Stimulated activated CD8-positive, alpha-beta memory T cell treated with anti-CD3 and anti-CD28 coated beads, Interleukin-12 subunit alpha, Interleukin-12 subunit beta, amount 100 ng/mL, for 24 hours (primary cell): ENCODE data around the gene SSBP3.
"Not testable (repeated sequence)": the region's sequence is repeated elsewhere in the genome, so short reads cannot be mapped to it uniquely, and the experiment has no call there.

ENCODE experiments used
- DNase-seq: peaks from one replicate; pipeline ENCODE4 v3.0.0-alpha.2; 2020; ENCODE audit errors: extremely low read depth

SSBP3 gene

DNA sequence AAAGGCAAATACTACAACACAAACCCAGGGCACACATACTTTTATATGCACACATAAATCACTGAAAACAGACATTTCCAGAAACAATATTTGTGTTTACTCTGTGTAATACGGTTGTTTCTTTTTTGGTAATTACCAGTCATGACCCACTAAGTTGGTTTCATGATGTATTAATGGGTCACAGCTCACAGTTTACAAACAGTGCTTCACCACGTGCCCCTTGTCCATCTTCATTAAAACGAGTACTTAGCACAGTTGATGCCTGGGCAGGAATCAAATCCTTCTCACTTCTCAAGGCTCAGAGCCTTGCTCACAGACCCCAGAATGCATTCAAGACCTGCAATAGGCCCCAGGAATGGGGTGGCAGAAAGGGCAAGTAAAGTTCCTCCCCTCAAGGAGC lies 13.8 kb downstream of the SSBP3 start:
- DNase-seq, result no peak

DNA sequence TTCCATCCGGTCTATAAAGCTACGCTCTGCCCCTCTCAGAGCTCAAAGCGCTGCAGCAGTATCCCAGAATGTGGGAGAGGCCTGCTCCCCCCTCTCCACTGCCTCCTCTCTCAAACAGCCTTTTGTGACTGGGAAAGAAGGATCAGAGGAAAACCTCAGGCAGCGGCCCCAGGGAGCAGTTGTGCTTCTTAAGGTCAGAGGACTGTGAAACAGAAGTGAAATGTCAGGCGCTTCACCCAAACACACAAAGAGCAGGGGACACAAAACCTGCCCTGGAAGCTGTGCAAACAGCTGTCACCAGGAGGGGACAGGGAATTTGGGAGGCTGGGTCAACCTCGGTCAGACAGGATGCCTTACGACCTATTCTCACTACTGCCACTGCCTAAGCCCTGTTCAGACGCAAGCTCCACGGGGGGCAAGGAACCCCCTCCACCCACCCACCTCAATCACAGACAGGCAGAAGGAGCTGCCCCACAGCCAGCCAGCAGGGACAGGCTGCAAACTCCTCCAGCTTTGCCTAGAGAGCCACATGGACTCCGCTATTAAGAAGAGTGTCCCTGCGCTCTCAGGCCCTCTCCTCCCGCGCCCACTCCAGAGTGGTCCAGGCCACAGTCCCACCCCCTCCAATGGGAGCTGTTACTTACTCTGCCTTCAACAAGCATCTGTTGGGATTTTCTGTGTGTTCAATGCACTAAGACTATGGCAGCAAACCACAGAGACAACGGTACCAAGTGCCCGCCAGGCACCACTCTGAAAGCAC lies 14.6 kb downstream of the SSBP3 start:
- DNase-seq, result no peak

DNA sequence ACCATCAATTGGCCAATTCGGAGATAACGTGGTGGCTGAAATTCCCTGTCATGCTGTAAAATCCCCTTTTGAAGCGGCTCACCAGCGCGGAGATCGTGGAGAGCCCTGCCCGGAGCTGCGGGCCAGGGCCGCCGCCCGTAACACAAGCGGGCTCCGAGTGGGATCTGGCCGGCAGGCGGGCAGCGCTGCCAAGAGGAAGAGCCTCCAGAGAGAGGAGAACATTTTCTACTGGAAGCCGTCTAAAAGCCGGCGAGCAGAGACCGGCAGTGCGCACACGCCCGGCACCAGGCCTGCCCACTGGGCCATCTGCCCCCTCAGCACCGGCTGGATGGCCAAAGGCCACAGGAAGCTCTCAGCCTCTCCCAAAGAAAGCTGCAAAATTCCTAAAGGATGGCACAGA lies 15.5 kb downstream of the SSBP3 start:
- no peak for DNase-seq

DNA sequence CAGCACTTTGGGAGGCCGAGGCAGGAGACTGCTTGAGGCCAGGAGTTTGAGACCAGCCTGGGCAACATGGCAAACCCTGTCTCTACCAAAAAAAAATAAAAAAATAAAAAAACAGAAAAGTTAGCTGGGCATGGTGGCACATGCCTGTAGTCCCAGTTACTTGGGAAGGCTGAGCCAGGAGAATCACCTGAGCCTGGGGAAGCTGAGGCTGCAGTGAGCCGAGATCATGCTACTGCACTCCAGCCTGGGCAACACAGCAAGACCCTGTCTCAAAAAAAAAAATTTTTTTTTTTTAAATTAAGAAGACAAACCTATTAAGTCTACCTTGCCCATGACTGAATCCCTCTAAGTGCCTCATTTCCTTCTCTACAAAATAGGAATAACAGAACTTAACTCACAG lies 16.6 kb downstream of the SSBP3 start:
- DNase-seq, result not testable (repeated sequence)

DNA sequence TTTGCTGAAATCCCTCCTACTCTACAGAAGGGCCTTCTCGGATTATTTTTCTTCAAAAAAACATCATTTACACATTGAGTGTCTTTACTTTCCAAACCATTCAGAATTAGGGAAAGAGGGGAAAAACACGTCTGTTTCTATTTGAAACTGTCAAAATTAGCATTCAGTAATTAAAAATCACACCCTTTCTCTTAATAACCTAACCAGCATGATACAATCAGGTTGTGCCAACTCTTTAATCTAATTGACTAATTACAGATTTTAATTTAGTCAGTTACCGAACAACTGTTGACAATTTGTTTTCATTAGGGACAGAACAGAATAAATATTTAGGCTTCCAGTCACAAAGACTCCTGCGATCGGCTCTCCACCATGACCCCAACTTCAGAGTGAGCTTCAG lies 18.8 kb downstream of the SSBP3 start:
- DNase-seq, result no peak

DNA sequence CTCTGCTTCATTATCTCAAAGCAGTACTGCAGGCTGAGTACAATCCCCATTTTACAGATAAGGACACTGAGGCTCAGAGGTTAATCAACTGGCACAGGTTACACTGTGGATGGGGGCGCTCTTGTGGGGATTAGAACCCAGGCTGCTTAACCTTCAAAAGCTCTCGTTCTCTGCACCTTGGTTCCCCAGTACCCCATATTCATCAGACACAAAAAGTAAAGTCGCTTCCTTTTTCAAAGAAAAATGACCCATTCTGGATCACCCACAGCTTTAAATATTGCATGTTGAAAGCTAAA lies 20.5 kb downstream of the SSBP3 start:
- DNase-seq, result no peak

DNA sequence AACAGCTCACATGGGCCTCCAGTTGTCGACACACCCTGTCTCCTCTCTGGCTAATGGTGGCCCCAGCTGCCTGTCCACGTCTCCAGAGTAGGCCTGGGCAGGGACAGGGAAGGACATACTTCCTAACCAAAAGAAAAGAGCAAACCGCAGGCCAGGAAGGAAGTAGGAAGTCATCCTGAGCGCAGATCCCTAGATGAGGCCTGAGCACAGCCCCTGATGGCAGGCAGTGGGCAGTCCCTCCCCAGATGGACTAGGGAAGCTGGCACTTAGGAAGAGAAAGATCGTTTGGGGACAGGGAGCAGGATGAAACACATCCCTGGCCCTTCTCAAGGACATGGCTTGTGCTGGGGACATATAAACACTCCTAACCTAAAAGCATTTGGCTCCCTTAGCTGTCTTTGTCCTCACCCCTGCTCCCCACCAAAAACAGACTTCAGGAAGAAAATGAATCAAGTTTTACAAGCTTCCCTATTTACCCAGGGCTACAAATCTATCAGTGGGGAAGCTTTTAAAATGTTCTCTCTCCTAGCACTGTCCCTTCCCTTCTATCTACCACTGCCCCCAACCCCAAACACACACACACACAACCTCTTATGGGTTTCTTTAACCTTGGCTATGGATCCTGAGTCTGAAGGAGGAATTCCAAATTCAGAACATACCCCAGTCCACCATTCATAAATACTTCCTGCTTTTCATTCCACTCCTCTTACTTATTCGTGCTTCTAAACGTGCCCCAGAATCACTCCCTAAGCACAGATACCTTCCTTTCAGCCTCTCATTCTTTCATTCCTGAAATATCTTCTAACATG lies 21.1 kb downstream of the SSBP3 start:
- no peak for DNase-seq

DNA sequence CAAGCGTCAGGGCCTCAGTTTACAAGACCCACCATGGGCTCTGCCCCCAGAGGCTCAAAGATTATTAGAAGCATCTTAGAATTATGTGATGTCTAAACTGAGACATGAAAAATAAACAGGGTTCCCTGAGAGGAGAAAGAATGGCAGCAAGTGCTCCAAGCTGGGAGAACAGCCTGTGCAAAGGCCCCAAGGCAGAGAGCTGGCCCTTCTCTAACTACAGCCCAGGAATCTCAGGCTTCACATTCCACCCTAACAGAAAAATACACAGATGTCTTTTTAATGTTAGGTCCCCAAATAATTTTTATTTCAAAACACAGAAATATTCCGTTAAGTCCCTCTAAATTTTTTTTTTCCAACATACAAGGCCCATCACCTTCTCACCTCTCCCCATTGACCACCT lies 21.7 kb downstream of the SSBP3 start:
- DNase-seq, result no peak

DNA sequence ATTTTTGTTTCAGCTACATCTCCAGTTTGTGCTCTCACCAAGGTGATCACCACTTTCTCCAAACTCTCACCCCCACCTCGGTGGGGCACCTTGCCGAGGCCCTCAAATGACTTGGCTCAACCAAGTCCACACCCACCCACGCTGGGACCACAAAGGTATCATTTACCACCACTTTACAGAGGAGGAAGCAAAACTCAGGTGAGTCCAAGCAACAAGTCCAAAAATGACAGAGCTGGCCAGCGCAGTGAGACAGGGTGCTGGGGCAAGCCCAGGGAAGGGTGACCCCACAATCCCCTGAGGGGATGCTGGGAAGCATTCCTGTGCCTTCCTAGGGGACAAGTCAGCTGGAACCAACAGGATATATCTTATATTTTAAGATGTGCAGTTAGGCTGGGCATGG lies 24.7 kb downstream of the SSBP3 start:
- no peak for DNase-seq

DNA sequence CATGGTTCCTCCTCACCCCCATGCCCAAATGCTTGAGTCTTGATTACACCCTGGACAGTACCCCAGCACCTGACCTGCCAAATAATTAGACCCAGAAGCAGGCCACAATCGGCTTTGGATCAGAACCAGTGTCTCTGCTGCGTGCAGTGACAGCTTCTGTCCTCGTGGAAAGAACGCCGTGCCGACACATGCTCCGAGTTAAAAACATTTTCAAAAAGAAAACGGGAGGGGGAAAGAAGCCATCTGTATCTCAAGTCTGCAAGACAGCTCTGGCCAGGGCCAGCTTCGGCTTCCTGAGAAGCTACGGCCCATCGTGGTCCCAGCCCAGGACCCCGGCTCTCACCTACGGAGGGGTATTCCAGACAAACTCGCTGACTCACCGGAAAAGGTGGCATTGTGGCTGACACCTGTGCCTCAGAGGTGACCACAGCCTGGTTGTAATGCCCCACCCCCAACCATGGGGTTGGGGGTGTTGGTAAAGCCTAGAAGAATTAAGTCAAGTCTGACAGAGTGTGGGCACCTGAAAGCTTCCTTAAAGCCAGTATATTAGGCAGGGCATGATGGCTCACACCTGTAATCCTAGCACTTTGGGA lies 25.8 kb downstream of the SSBP3 start:
- no peak for DNase-seq

DNA sequence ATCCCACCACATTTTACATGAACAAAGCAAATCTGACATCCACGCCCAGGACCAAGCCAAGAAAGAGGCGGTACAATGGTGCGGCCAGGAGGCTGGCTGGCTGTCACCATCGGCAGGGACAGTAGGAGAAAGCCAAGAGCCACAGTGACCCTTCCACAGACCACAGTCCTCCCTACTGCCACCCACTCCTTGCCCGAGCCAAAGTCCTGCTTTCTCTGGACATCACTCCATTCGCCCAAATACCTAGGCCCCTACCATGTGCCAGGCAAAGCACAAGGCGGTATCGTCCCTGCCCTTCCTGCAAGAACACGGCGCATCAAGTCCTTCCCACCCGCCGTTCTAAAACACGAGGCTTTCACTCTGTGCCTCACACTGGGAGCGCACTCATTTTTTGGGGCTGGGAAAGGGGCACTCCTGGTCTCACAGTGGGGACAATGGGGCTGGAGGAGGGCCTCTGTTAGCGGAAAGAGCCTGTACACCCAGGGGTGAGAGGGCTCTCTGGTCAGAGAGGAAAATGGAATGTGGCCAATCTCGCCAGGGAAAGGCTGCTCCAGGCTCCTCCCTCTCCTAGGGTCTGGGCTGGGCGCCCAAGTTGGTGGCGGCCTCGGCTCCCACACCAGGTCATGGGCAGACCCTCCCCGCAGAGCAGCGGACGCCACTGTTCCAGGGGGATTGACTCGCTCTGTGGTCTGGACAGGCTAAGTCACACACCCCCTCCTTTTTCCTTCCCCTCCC lies 26.5 kb downstream of the SSBP3 start:
- no peak for DNase-seq

DNA sequence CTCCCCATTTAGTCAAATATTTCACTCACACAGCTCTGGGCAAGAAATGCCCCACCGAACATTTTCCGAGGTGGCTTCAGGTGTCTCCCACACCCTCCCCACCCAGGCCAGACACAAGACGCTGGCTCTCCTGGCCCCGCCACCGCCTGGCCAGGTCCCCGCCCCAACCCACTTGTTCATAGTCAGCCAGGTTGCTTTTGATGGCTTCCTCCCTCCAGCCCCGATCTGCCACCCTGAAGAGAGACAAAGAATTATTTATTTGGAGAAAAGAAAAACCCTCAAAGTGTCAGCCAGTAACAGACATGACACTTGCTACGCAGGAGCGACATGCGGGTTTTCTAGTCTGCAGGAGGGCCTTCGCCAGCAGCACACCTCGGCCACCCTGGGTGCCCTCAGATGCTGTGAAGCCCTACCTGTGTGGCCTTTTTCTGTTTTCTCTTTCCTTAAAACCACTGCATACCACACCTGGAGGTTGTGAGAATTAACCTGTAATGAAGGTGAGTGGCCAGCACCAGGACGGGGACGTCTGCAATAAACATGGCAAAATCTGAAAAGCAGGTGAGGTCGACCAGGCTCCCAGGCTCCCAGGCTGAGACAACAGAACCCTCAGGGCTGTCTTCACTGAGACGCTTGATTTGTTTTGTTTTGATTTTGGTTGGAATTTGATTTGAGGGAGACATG lies 27.2 kb downstream of the SSBP3 start:
- no peak for DNase-seq

DNA sequence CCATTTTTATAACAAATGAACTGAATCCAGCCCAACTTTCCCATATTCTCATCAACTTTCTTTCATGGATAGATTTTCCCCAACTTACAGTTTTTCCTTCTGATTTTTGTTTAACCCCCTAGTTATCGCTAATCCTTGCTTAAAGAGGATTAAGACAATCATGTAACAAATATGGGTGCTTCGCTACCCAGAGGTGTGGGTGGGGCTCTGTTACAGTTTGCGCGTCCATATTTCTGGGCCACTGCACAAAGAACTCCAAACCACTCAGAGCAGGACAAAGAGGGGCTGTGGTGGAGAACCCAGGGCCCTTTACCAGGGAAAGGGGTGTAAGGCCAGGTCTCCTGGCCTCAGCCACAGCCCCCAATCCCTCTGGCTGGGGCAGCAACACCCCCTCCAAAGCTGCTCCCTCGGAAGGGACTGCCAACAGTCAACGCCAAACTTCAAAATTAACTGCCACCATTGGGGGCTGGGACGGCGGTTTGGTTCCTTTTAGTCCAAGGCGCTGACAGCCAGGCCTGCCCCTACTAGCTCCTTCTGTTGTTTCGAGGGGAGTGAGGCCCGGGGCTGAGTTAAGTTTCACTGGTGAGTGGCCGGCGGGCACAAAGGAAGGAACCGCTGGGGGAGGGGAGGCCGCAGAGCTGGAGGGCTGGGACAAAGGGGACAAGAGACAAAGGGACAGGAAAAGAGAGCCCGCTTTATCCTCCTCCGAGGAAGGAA lies 27.9 kb downstream of the SSBP3 start:
- no peak for DNase-seq

DNA sequence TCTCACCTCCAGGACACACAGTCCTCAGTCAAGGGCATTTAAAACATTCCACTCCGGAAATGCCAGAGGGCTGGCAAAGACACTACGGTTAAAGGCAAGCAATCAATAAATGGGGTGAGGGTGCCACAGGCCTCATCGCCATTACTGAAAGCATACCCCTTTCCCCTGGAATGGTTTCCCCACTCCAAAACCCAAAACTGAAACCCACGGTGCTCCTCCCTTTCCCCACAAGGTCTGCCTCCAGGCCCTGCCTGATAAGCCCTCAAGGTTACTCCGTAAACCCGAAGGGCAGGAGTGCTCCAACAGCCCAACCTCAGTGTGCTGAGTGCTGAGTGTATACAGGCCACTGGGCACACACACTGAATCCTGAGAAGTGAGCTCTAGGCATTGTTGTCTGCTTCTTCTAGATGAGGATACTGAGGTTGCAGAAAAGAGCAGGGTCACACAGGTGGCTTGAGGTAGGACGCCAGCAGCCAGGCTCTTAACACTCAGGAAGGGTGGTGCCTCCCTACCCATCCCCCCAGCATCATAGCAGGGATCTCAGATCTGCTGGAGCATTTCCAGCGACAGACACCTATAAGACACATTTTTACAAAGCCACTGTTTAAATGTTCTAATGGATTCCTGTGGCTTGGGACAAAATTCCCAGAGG lies 29.0 kb downstream of the SSBP3 start:
- no peak for DNase-seq

DNA sequence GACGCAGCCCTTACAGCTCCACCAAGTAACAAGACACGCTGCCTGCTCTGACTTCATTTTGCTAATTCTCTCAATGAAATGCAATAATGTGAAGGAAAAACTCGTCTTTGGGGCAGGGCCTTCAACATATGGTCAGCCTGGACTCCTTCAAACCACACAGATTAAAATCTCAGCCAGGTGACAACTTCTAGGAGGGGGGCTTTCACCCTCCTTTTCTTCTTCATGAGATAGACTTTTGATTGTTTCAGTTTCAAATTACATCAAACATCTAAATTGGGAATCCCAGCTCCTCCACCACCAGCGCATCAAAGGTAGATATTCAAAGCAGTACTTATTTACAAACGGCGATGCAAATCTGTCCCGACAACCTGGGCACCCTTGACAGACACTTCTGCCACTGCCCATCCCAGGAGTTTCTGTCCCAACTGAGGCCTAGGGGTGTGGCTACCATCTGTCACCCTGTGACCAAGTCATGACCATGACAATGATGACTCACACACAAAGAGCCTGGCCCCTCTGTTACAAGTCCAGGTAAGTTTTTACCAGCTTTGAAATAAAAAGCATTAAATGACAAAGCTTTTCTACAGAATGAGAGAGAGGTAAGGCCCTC lies 29.7 kb downstream of the SSBP3 start:
- DNase-seq, result no peak

DNA sequence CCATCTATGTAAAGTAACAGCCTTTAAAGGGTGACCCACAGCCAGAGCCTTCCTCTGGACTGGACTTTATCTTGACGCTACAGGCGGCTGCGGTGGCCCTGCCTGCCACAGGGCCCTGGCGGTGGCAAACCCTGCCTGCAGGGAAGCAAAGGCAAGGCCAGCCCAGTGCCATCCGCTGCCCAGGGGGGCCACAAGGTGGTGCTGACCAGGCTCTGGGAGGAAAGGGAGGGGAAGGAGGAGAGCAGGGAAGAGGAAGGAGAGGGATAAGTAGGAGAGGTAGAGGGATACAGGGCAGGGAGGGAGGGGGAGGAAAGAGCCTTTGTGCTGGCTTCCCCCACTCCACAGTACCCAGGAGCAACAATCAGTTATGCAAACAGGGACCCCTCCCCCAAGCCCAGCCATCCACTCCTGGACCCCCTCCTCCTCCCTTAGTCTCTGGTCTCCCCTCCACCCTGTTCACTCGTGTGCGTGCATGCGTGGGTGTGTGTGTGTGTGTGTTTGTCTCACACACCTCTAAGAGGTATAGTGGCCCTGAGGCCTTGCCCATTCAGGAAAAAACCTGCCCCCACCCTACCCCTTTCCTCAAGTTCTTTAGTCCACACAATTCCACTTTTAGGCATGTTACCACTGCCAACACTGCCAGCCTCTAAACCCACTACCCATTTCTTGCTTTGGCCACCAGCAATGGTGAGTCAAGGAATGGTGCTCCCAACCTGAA lies 30.3 kb downstream of the SSBP3 start:
- DNase-seq, result no peak

DNA sequence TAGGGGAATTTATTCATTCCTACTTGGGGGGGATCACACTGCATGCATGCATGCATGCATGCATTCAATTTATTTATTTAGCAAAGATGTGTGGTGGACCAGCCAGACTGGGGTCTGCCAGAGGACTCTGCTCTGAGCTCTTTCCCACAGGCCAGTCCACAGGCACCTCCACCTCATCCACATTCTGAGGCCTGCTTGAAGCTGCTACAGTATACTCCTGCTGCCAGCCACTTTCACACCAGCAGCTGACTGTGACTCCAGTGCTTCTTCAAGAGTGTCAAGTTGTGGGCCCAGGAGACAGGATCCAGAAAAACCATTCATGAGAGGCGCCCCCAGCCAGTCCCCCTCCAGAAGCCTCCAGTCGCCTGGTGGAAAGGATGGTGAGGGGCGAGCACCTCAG lies 30.9 kb downstream of the SSBP3 start:
- DNase-seq, result no peak

DNA sequence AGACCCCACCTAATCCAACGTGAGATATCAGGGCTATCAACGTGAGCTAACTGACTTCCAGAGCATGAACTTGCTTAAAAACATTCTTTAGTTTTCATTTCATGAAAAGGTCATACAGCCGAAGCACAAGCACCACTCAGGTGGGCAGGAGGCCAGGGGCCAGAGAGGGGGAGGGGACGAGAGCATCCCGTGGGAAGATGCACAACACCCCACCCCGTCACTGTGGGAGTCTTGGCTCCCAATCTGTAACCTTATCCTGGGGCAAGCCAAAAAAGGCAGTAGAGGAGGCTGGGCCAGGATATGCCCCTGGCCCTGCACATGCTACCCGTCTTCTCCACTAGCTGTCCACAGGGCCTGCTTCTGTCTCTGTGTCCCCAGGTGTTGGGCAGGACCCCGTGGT lies 31.4 kb downstream of the SSBP3 start:
- DNase-seq, result no peak

DNA sequence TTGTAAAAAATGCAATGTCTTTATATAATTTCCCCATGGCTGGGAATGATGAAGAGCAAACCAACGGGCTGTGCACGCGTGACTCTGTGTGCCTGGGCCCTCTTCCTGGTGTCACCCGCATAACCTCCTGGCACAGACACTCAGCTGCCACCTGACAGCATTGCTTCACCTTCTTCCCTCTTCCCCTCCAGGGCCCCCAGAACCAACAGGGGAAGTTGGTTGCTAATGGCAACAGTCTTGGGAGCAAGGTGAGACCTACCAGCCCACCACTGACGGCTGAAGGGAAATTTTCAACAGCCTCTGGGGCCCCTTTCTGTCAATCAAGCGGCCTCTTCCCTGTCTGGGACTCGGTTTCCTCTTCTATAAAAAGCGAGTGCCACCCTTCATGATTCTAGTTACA lies 33.2 kb downstream of the SSBP3 start:
- DNase-seq, result no peak

DNA sequence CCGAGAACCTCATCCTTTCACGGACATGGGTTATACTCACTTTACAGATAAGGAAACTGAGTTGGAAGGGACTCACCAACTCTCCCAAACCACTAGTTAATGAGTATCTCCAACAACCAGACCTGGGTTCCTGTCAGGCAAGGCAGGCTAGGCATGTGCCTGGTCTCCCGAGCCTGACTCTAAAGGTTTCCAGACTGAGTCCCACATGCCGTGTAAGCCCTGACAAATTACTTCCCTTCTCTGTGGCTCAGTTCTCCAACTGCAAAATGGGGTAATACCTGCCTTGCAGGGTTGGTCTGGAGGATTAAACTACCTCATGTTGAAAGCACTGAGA lies 34.3 kb downstream of the SSBP3 start:
- DNase-seq, result no peak
